HepG2 (cell line): ENCODE results near the gene PASD1.
"Not testable (repeated sequence)": the region's sequence is repeated elsewhere in the genome, so short reads cannot be mapped to it uniquely, and the experiment has no call there.

Experiments
- PLRG1 ChIP-seq: fragments of 450-650 bp; conservative IDR thresholded peaks from 2 replicates; pipeline ENCODE4 v1.6.1; 2016
- TBX2 ChIP-seq: sonication (generic); formaldehyde crosslinking; IDR thresholded peaks from 2 replicates; pipeline ENCODE4 v1.5.0; 2020; ENCODE audit warnings: missing genetic modification reagents, mild to moderate bottlenecking, borderline replicate concordance
- ZNF512 ChIP-seq: sonication (generic); formaldehyde crosslinking; IDR thresholded peaks from 2 replicates; pipeline ENCODE4 v1.4.0; 2020; ENCODE audit warnings: mild to moderate bottlenecking, missing genetic modification reagents
- ZNF792 ChIP-seq: IDR thresholded peaks from 2 replicates; pipeline ENCODE4 v1.6.1; 2016

- TF ChIP-seq ZNF512 (CRISPR knock-in tag); ZNF792; PLRG1; TBX2: not testable (repeated sequence)
Observed at GRCh38 chrX:151562485-151562884, 990 bp upstream of the PASD1 start.
